Measurements from ENCODE around the gene FUT3.
A peak's percentile ranks its signal among the peaks of the same experiment; 100 is the strongest.
"Not testable (repeated sequence)": the region's sequence is repeated elsewhere in the genome, so short reads cannot be mapped to it uniquely, and the experiment has no call there.

FUT3 gene

DNA sequence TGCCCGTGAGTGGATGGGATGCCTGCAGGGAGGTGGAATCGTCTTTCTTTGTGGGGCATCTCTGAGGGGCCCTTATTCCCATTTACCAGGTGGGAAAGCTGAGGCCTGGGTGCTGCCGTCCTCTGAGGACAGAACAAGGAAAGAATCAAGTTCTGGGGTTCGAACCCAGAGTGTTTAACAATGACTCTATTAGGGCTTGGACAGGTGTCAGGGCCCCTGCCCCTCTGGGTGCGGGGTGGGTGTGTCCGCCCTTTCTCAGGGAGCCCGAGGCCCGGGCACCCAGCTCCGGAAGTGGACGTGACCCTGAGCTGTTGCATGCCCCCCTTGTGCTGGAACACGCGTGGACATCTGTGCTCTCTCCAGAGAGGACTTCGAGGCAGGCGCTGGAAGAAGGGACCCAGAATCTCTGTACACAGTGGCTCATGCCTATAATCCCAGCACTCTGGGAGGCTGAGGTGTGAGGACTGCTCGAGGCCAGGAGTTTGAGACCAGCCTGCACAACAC lies 41.6 kb upstream of the FUT3 start:
- no peak overlapping the region for H3K9ac ChIP-seq (ENCODE audit: low read length)
- H3K36me3 ChIP-seq (ENCODE audit: control insufficient read depth, insufficient read depth, low read length) = peaks cover 24% of the 10 kb centered on the region
- peaks cover 15% of the 10 kb centered on the region for H3K4me1 ChIP-seq (ENCODE audit: control insufficient read depth, insufficient read depth, low read length)
- H3K27ac ChIP-seq (ENCODE audit: low read depth, low read length) = no peak overlapping the region
- no peaks in the 10 kb centered on the region for H3K27me3 ChIP-seq (ENCODE audit: control insufficient read depth, insufficient read depth, low read length)
- no peak overlapping the region for H3K4me3 ChIP-seq (ENCODE audit: low read depth, low read length)
- no peaks in the 10 kb centered on the region for H3K9me3 ChIP-seq (ENCODE audit: control insufficient read depth, insufficient read depth, low read depth, low read length)

GRCh38 chr19:5891938-5892771 lies 40.9 kb upstream of the FUT3 start:
- Histone ChIP-seq H3K4me3 (ENCODE audit: low read depth, low read length) (no peak overlapping the region), H3K27me3 (ENCODE audit: control insufficient read depth, insufficient read depth, low read length) (no peaks in the 10 kb centered on the region), H3K9ac (ENCODE audit: low read length) (no peak overlapping the region), H3K27ac (ENCODE audit: low read depth, low read length) (no peak overlapping the region), H3K36me3 (ENCODE audit: control insufficient read depth, insufficient read depth, low read length) (peaks cover 24% of the 10 kb centered on the region), H3K4me1 (ENCODE audit: control insufficient read depth, insufficient read depth, low read length) (peaks cover 15% of the 10 kb centered on the region), H3K9me3 (ENCODE audit: control insufficient read depth, insufficient read depth, low read depth, low read length) (no peaks in the 10 kb centered on the region)

GRCh38 chr19:5891572-5891937 lies 40.3 kb upstream of the FUT3 start:
- Histone ChIP-seq H3K4me3 (ENCODE audit: low read depth, low read length) (no peak overlapping the region), H3K4me1 (ENCODE audit: control insufficient read depth, insufficient read depth, low read length) (peaks cover 15% of the 10 kb centered on the region), H3K36me3 (ENCODE audit: control insufficient read depth, insufficient read depth, low read length) (peaks cover 18% of the 10 kb centered on the region), H3K27ac (ENCODE audit: low read depth, low read length) (no peak overlapping the region), H3K9ac (ENCODE audit: low read length) (no peak overlapping the region), H3K27me3 (ENCODE audit: control insufficient read depth, insufficient read depth, low read length) (no peaks in the 10 kb centered on the region), H3K9me3 (ENCODE audit: control insufficient read depth, insufficient read depth, low read depth, low read length) (no peaks in the 10 kb centered on the region)

DNA sequence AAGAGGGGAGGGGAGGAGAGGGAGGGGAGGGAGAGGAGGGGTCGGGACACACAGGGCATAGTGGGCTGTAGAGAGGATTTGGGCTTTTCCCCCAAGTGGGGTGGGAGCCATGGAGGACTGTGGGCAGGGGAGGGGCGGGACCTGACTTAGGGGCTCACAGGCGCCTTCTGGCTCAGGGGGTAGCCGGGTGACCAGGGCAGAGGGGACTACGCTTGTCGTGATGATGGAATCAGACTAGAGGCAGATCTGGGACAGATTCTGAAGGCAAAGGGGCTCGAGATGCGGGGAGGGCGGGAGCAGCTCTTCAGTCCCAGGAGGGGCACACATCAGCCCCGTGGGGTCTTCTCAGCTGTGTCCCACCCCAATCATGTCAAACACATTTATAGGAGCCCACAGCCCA lies 38.9 kb upstream of the FUT3 start:
- Histone ChIP-seq H3K9ac (ENCODE audit: low read length) (no peak overlapping the region), H3K27ac (ENCODE audit: low read depth, low read length) (no peak overlapping the region), H3K27me3 (ENCODE audit: control insufficient read depth, insufficient read depth, low read length) (no peaks in the 10 kb centered on the region), H3K9me3 (ENCODE audit: control insufficient read depth, insufficient read depth, low read depth, low read length) (no peaks in the 10 kb centered on the region), H3K36me3 (ENCODE audit: control insufficient read depth, insufficient read depth, low read length) (peaks cover 4% of the 10 kb centered on the region), H3K4me1 (ENCODE audit: control insufficient read depth, insufficient read depth, low read length) (peaks cover 15% of the 10 kb centered on the region), H3K4me3 (ENCODE audit: low read depth, low read length) (no peak overlapping the region)

DNA sequence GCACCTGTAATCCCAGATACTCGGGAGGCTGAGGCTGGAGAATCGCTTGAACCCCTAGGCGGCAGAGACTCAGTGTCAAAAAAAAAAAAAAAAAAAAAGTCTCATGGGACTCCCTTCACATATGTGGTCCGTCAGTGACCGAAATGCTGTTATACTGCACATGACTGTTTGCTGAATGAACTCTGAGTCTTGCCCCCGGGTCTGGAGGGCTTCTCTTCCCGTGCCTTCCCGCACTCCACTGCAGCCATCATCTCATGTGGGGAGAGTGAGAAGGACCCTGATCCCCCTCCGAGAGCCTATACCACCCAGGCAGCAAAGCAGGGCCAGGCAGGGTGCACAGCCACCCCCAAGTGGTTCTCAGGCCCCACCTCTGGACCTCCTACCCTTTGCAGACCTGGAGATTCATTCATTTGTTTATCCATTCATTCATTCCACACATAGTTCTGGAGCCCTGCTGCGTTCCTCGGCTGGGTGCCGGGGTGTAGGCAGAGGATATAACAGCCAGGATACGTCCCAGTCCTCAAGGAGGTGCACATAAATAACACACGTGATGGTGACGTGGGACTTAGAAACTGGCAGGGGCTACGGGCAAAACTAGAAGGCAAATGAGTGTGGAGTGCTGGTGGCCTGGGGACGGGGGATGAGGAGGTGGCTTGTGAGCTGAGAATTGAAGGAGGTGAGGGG lies 38.2 kb upstream of the FUT3 start:
- Histone ChIP-seq H3K4me1 (ENCODE audit: control insufficient read depth, insufficient read depth, low read length) (peaks cover 15% of the 10 kb centered on the region), H3K9ac (ENCODE audit: low read length) (no peak overlapping the region), H3K27ac (ENCODE audit: low read depth, low read length) (no peak overlapping the region), H3K27me3 (ENCODE audit: control insufficient read depth, insufficient read depth, low read length) (no peaks in the 10 kb centered on the region), H3K36me3 (ENCODE audit: control insufficient read depth, insufficient read depth, low read length) (no peaks in the 10 kb centered on the region), H3K9me3 (ENCODE audit: control insufficient read depth, insufficient read depth, low read depth, low read length) (no peaks in the 10 kb centered on the region), H3K4me3 (ENCODE audit: low read depth, low read length) (no peak overlapping the region)

GRCh38 chr19:5884065-5884811 lies 33.0 kb upstream of the FUT3 start:
- H3K9ac ChIP-seq (ENCODE audit: low read length); H3K27me3 ChIP-seq (ENCODE audit: control insufficient read depth, insufficient read depth, low read length); H3K36me3 ChIP-seq (ENCODE audit: control insufficient read depth, insufficient read depth, low read length); H3K27ac ChIP-seq (ENCODE audit: low read depth, low read length); H3K4me3 ChIP-seq (ENCODE audit: low read depth, low read length); H3K9me3 ChIP-seq (ENCODE audit: control insufficient read depth, insufficient read depth, low read depth, low read length): not testable (repeated sequence)
- H3K4me1 ChIP-seq (ENCODE audit: control insufficient read depth, insufficient read depth, low read length) = peaks cover 20% of the 10 kb centered on the region

GRCh38 chr19:5883157-5883873 lies 32.1 kb upstream of the FUT3 start:
- H3K4me3 ChIP-seq (ENCODE audit: low read depth, low read length); H3K27ac ChIP-seq (ENCODE audit: low read depth, low read length); H3K9me3 ChIP-seq (ENCODE audit: control insufficient read depth, insufficient read depth, low read depth, low read length); H3K36me3 ChIP-seq (ENCODE audit: control insufficient read depth, insufficient read depth, low read length); H3K27me3 ChIP-seq (ENCODE audit: control insufficient read depth, insufficient read depth, low read length); H3K9ac ChIP-seq (ENCODE audit: low read length): not testable (repeated sequence)
- peaks cover 20% of the 10 kb centered on the region for H3K4me1 ChIP-seq (ENCODE audit: control insufficient read depth, insufficient read depth, low read length)

- Histone ChIP-seq H3K27ac (ENCODE audit: low read depth, low read length) (no peak overlapping the region), H3K4me1 (ENCODE audit: control insufficient read depth, insufficient read depth, low read length) (peaks cover 20% of the 10 kb centered on the region), H3K4me3 (ENCODE audit: low read depth, low read length) (no peak overlapping the region), H3K27me3 (ENCODE audit: control insufficient read depth, insufficient read depth, low read length) (peaks cover 3% of the 10 kb centered on the region; the same call in 1 of the 2 replicates), H3K36me3 (ENCODE audit: control insufficient read depth, insufficient read depth, low read length) (no peaks in the 10 kb centered on the region), H3K9me3 (ENCODE audit: control insufficient read depth, insufficient read depth, low read depth, low read length) (no peaks in the 10 kb centered on the region), H3K9ac (ENCODE audit: low read length) (no peak overlapping the region)
Observed at GRCh38 chr19:5882421-5882968, 31.2 kb upstream of the FUT3 start.

- peaks cover 20% of the 10 kb centered on the region for H3K4me1 ChIP-seq (ENCODE audit: control insufficient read depth, insufficient read depth, low read length)
- no peak overlapping the region for H3K27ac ChIP-seq (ENCODE audit: low read depth, low read length)
- H3K27me3 ChIP-seq (ENCODE audit: control insufficient read depth, insufficient read depth, low read length) = peaks cover 3% of the 10 kb centered on the region; the same call in 1 of the 2 replicates
- no peak overlapping the region for H3K9ac ChIP-seq (ENCODE audit: low read length)
- no peaks in the 10 kb centered on the region for H3K36me3 ChIP-seq (ENCODE audit: control insufficient read depth, insufficient read depth, low read length)
- H3K4me3 ChIP-seq (ENCODE audit: low read depth, low read length) = no peak overlapping the region
- H3K9me3 ChIP-seq (ENCODE audit: control insufficient read depth, insufficient read depth, low read depth, low read length) = no peaks in the 10 kb centered on the region
Observed at GRCh38 chr19:5881543-5882299, 30.5 kb upstream of the FUT3 start.

GRCh38 chr19:5880604-5881078 lies 29.4 kb upstream of the FUT3 start:
- H3K4me3 ChIP-seq (ENCODE audit: low read depth, low read length) = no peak overlapping the region; the same call in 1 of the 2 replicates
- H3K9me3 ChIP-seq (ENCODE audit: control insufficient read depth, insufficient read depth, low read depth, low read length) = no peaks in the 10 kb centered on the region
- peak overlapping the region; percentile 31 for H3K9ac ChIP-seq (ENCODE audit: low read length)
- no peak overlapping the region; the same call in 1 of the 2 replicates for H3K27ac ChIP-seq (ENCODE audit: low read depth, low read length)
- H3K27me3 ChIP-seq (ENCODE audit: control insufficient read depth, insufficient read depth, low read length) = peaks cover 3% of the 10 kb centered on the region; the same call in 1 of the 2 replicates
- no peaks in the 10 kb centered on the region for H3K36me3 ChIP-seq (ENCODE audit: control insufficient read depth, insufficient read depth, low read length)
- peaks cover 20% of the 10 kb centered on the region for H3K4me1 ChIP-seq (ENCODE audit: control insufficient read depth, insufficient read depth, low read length)
